GM12891 (cell line): ENCODE data around the gene MST1.

Source experiments
- POLR2A ChIP-seq: IDR thresholded peaks from 2 replicates; pipeline ENCODE4 v1.6.1; 2011; ENCODE audit warnings: low read depth, low read length, control low read depth
- POLR2AphosphoS5 ChIP-seq: IDR thresholded peaks from 2 replicates; pipeline ENCODE4 v1.6.1; 2011; ENCODE audit warnings: low read depth, low read length, control low read depth
- TAF1 ChIP-seq: IDR thresholded peaks from 2 replicates; pipeline ENCODE4 v1.6.1; 2011; ENCODE audit warnings: low read depth, low read length, control low read depth

GRCh38 chr3:49650177-49650576 lies 39.1 kb downstream of the MST1 start:
- TF ChIP-seq POLR2AphosphoS5 (no peak), POLR2A (no peak), TAF1 (no peak)
